Muscle of leg (tissue), 11 donors: ENCODE data around the gene TSEN2. TPM values are rescaled to one million over a fixed set of nuclear protein-coding genes. Genes with fewer than 3 reads are reported as not detected.

Experiments
- DNase-seq: peaks from one replicate; pipeline ENCODE4 v3.0.0; 2013
- H3K27ac ChIP-seq: one replicate; pipeline ENCODE4 v1.5.1; 2013; ENCODE audit warnings: mild to moderate bottlenecking, low read length, control low read depth
- H3K27me3 ChIP-seq: one replicate; pipeline ENCODE4 v1.6.1; 2013; ENCODE audit warnings: low read length; ENCODE audit not compliant: control insufficient read depth, insufficient read depth
- H3K36me3 ChIP-seq: one replicate; pipeline ENCODE4 v1.6.1; 2013; ENCODE audit warnings: low read length; ENCODE audit not compliant: control insufficient read depth, insufficient read depth
- H3K4me1 ChIP-seq: one replicate; pipeline ENCODE4 v1.6.1; 2013; ENCODE audit warnings: low read length; ENCODE audit not compliant: control insufficient read depth, insufficient read depth
- H3K4me3 ChIP-seq: one replicate; pipeline ENCODE4 v1.5.1; 2013; ENCODE audit warnings: low read length, control low read depth
- H3K9me3 ChIP-seq: replicated peaks from 2 replicates; pipeline ENCODE4 v1.6.1; 2013; ENCODE audit warnings: low read depth, low read length; ENCODE audit not compliant: control insufficient read depth
- WGBS: methylation state at CpG from one replicate; pipeline ENCODE4 v1.1.5; 2013; ENCODE audit warnings: missing lambda C conversion rate; ENCODE audit not compliant: insufficient coverage; 5-methylcytosine and 5-hydroxymethylcytosine counted together
- polyA plus RNA-seq, 8 donors: library from polyadenylated mRNA; unstranded; fragments of 120-200 nt; gene quantifications; one replicate each; pipeline versions ENCODE4 v1.2.1 to v1.2.3, GENCODE V29; 2013; ENCODE audit warnings: inconsistent platforms in 1 of 8, low replicate concordance in 1 of 8; ENCODE audit not compliant: insufficient read length in 8 of 8, insufficient read depth in 1 of 8
- total RNA-seq: library from RNA; stranded (reverse); fragments of 120-200 nt; gene quantifications from one replicate; pipeline ENCODE4 v1.2.4, GENCODE V29; 2013

TSEN2 gene
- total and polyA plus RNA-seq, 9 donors: 7.8 to 16.4 (median 11.2) TPM

- no peak for DNase-seq
- 87% methylated on average over 3 of the region's 3 CpGs for WGBS
- H3K4me1 ChIP-seq: peaks cover 17% of the 10 kb centered on the region
- no peaks in the 10 kb centered on the region for H3K9me3 ChIP-seq
- no peaks in the 10 kb centered on the region for H3K36me3 ChIP-seq
- no peak overlapping the region for H3K27ac ChIP-seq
- H3K4me3 ChIP-seq: no peak overlapping the region
- H3K27me3 ChIP-seq: no peaks in the 10 kb centered on the region
Measured at GRCh38 chr3:12559520-12559919, 75.2 kb downstream of the TSEN2 start.

GRCh38 chr3:12560505-12561190 is 76.4 kb downstream of the TSEN2 start:
- no peak overlapping the region for H3K4me3 ChIP-seq
- WGBS: 78% methylated on average over 1 of the region's 5 CpGs
- H3K27ac ChIP-seq: no peak overlapping the region
- H3K4me1 ChIP-seq: peaks cover 17% of the 10 kb centered on the region
- H3K9me3 ChIP-seq: no peaks in the 10 kb centered on the region
- no peaks in the 10 kb centered on the region for H3K36me3 ChIP-seq
- no peak for DNase-seq
- no peaks in the 10 kb centered on the region for H3K27me3 ChIP-seq

GRCh38 chr3:12561397-12561796 is 77.1 kb downstream of the TSEN2 start:
- no CpG with 5 or more reads among the region's 2 CpGs for WGBS

GRCh38 chr3:12562451-12562850 is 78.2 kb downstream of the TSEN2 start:
- Histone ChIP-seq H3K36me3 (no peaks in the 10 kb centered on the region), H3K4me3 (no peak overlapping the region), H3K27ac (no peak overlapping the region), H3K4me1 (peaks cover 13% of the 10 kb centered on the region), H3K9me3 (peaks cover 6% of the 10 kb centered on the region), H3K27me3 (no peaks in the 10 kb centered on the region)
- DNase-seq: no peak
- no CpG with 5 or more reads among the region's 1 CpG for WGBS

More at GRCh38 chr3:12561397-12561796, 77.1 kb downstream of the TSEN2 start:
- no peaks in the 10 kb centered on the region for H3K36me3 ChIP-seq
- H3K9me3 ChIP-seq: peaks cover 6% of the 10 kb centered on the region
- H3K27ac ChIP-seq: no peak overlapping the region
- no peak for DNase-seq
- no peaks in the 10 kb centered on the region for H3K27me3 ChIP-seq
- no peak overlapping the region for H3K4me3 ChIP-seq
- H3K4me1 ChIP-seq: peaks cover 13% of the 10 kb centered on the region

GRCh38 chr3:12566976-12567375 is 82.7 kb downstream of the TSEN2 start:
- DNase-seq: no peak
- H3K27ac ChIP-seq: no peak overlapping the region
- peaks cover 5% of the 10 kb centered on the region for H3K4me1 ChIP-seq
- no peaks in the 10 kb centered on the region for H3K27me3 ChIP-seq
- peaks cover 6% of the 10 kb centered on the region for H3K9me3 ChIP-seq
- H3K4me3 ChIP-seq: no peak overlapping the region
- H3K36me3 ChIP-seq: peaks cover 18% of the 10 kb centered on the region

GRCh38 chr3:12568747-12569146 is 84.5 kb downstream of the TSEN2 start:
- no CpG with 5 or more reads among the region's 3 CpGs for WGBS
- H3K36me3 ChIP-seq: peaks cover 33% of the 10 kb centered on the region

GRCh38 chr3:12569836-12570235 is 85.6 kb downstream of the TSEN2 start:
- no peak overlapping the region for H3K27ac ChIP-seq
- DNase-seq: no peak
- no peaks in the 10 kb centered on the region for H3K4me1 ChIP-seq
- peaks cover 44% of the 10 kb centered on the region for H3K36me3 ChIP-seq
- peaks cover 6% of the 10 kb centered on the region for H3K9me3 ChIP-seq
- WGBS: 90% methylated on average over 2 of the region's 6 CpGs
- no peak overlapping the region for H3K4me3 ChIP-seq
- no peaks in the 10 kb centered on the region for H3K27me3 ChIP-seq

More at GRCh38 chr3:12568747-12569146, 84.5 kb downstream of the TSEN2 start:
- no peaks in the 10 kb centered on the region for H3K27me3 ChIP-seq
- H3K4me1 ChIP-seq: no peaks in the 10 kb centered on the region
- H3K9me3 ChIP-seq: peaks cover 6% of the 10 kb centered on the region
- no peak overlapping the region for H3K4me3 ChIP-seq
- no peak for DNase-seq
- H3K27ac ChIP-seq: no peak overlapping the region

GRCh38 chr3:12571986-12572385 is 87.7 kb downstream of the TSEN2 start:
- Histone ChIP-seq H3K27ac (no peak overlapping the region), H3K27me3 (no peaks in the 10 kb centered on the region), H3K36me3 (peaks cover 62% of the 10 kb centered on the region), H3K4me3 (no peak overlapping the region), H3K4me1 (no peaks in the 10 kb centered on the region), H3K9me3 (no peaks in the 10 kb centered on the region)
- 95% methylated on average over 9 of the region's 11 CpGs for WGBS
- no peak for DNase-seq

- no peak overlapping the region for H3K27ac ChIP-seq
- no peaks in the 10 kb centered on the region for H3K9me3 ChIP-seq
- H3K4me3 ChIP-seq: no peak overlapping the region
- 95% methylated on average over 5 of the region's 6 CpGs for WGBS
- H3K36me3 ChIP-seq: peaks cover 75% of the 10 kb centered on the region
- H3K4me1 ChIP-seq: no peaks in the 10 kb centered on the region
- DNase-seq: no peak
- H3K27me3 ChIP-seq: no peaks in the 10 kb centered on the region
Measured at GRCh38 chr3:12574131-12574530, 89.9 kb downstream of the TSEN2 start.

- no peak overlapping the region for H3K27ac ChIP-seq
- no peaks in the 10 kb centered on the region for H3K4me1 ChIP-seq
- DNase-seq: no peak
- H3K4me3 ChIP-seq: no peak overlapping the region
- no peaks in the 10 kb centered on the region for H3K9me3 ChIP-seq
- H3K36me3 ChIP-seq: peaks cover 77% of the 10 kb centered on the region
- 71% methylated on average over 1 of the region's 7 CpGs for WGBS
- H3K27me3 ChIP-seq: no peaks in the 10 kb centered on the region
Measured at GRCh38 chr3:12574661-12575060, 90.4 kb downstream of the TSEN2 start.

GRCh38 chr3:12577379-12577778 is 93.1 kb downstream of the TSEN2 start:
- peaks cover 81% of the 10 kb centered on the region for H3K36me3 ChIP-seq

More at GRCh38 chr3:12577379-12577778, 93.1 kb downstream of the TSEN2 start:
- Histone ChIP-seq H3K4me1 (no peaks in the 10 kb centered on the region), H3K27ac (no peak overlapping the region), H3K9me3 (no peaks in the 10 kb centered on the region), H3K27me3 (no peaks in the 10 kb centered on the region), H3K4me3 (no peak overlapping the region)
- 93% methylated on average over 2 of the region's 5 CpGs for WGBS
- DNase-seq: no peak
